AML-193 (cell line): ENCODE data around the gene CCDC107.

Source experiments
- DNase-seq, 2 experiments: peaks; one replicate each; lab custom pipeline; 2025; lab: John Stamatoyannopoulos, UW

Gene CCDC107

DNA sequence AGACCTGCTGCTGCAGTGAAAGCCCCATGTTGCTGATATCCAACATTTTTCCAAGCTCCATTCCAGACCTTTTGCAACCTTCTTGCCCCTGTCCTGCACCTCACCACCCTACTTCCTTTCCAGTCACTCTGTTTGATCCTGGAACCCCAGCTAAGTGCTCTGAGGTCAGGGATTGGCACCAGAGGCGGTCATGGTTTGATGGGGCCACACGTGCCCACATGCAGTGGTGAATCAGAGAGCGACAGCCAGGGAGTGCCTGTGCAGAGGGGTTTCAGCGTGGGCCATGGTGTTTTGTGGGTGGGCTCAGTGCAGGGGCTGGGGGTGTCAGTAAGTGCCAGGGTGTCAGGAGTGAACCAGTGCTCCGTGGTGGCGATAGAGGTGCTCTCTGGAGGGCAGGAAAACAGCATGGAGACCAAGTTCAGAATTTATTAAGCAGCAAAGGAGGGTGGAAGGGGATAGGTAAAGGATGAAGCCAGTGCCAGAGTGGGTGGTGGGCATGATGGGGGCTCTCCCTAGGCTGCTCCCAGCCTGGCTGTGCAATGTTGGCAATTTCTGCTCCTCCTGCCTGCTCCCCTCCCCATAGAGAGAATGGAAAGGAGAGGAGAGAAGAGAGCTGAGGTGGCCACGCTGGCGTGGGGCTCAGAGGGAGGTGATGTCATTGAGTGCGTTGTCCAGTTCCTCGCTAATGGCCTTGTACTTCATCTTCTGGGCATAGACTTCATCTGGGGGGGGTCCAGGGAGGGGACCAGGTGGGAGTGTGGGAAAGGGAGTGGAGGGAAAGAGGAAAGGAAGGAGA, 24.6 kb downstream of the CCDC107 start:
- DNase-seq: no peak

DNA sequence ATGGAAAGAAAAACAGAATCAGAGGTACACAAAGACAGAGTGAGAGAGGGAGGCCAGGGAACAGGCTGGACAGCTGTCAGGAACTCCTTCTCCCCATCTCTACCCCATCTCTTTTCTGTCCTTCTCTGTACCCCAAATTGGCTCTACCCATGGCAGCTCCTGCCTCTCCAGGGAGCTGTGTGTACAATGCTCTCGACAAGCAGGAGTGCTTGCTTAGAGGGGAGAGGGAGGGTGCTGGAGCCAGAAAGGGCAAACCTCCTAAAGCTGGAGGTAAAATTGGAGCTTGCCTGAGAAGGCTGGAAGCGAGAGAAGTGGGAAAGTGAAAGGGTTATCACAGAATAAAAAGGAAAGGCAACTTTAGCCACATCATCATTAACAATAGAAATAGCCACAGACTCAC, 25.2 kb downstream of the CCDC107 start:
- no peak for DNase-seq

DNA sequence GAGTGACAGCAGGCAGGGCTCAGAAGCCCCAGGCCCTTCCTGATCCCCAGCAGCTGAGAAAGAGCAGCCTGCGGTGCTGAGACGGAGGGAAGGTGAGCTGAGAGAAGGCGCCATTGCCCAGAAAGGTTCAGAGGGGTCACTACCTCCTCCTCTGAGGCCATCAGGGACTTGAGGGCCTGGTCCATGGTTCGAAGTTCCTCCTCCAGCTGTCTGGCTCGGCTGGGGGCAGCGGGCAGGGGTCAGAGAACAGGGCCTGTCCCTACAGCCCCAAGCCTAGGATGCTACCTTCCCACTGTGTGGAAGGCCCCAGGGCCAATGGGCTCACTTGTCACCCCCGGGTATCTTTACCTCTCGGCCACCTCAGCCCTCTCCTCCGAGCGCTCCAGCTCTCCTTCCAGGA, 26.8 kb downstream of the CCDC107 start:
- DNase-seq: no peak

DNA sequence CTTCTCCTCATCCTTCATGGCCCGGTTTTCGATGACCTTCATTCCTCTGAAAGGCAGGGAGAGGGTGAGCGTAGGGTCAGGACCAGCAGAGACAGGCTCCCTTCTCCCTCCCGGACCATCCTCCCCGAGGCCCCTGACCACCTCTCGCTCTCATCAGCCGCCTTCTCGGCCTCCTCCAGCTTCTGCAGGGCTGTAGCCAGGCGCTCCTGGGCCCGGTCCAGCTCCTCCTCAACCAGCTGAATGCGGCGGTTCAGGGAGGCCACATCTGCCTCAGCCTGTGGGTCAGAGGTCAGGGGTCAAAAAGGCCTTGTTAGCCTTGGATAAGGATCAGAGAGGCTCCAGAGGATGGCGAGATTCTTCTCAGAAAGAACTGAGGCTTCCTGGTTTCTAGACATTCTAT, 27.4 kb downstream of the CCDC107 start:
- no peak for DNase-seq

DNA sequence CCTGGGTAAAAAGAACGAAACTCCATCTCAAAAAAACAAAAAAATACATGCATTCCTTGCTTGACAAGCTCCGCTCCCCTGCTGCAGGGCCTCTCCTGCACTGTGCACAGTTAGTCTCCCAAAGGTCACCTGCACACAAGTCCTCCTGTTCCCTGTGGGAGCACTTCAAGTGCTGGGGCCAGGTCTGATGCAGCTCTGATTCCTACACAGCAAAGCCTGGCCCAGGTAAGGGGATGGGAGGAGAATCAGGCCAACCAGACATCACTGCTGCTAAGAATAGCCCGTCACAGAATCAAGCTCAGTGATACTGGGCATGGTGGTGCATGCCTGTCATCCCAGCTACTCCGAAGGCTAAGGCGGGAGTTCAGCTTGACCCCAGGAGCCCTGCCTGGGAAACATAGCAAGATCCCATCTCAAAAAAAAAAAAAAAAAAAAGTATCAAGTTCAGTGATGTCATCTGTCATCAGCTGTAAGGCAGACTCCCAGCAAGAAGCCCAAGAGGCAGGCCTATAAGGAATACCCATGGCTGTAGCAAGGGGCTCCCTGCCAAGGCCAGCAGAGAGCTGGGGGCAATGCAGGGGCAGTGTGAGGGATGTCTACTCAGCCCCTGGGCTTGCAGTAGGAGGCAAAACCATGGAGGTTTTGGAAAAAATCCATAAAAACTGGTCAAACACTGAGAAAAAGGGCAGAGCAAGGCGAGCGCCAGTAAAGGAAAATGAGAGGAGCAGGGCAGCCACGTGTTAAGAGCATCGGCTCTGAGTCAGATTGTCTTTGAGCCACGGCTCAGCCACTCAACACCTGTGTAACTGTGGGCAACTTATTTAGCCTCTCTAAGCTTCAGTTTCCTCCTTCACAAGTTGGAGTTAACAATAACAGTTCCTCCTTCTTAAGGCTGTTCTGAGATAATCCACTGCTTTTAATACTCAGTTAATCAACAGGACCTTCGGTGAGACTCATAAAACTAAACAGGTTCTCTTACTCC, 28.4 kb downstream of the CCDC107 start:
- no peak for DNase-seq

GRCh38 chr9:35687306-35687705, 29.2 kb downstream of the CCDC107 start:
- no peak for DNase-seq

- DNase-seq: no peak
These were observed 30.0 kb downstream of the CCDC107 start for GRCh38 chr9:35687972-35688557.

GRCh38 chr9:35688558-35689541, 30.8 kb downstream of the CCDC107 start:
- DNase-seq: no peak

- no peak for DNase-seq
These were observed 31.6 kb downstream of the CCDC107 start, which contains the start of gene TPM2 for GRCh38 chr9:35689542-35690293. TSS of gene TPM2 (minus strand) at chr9:35689925. CDS start at chr9:35689817, 108 bp downstream.

DNA sequence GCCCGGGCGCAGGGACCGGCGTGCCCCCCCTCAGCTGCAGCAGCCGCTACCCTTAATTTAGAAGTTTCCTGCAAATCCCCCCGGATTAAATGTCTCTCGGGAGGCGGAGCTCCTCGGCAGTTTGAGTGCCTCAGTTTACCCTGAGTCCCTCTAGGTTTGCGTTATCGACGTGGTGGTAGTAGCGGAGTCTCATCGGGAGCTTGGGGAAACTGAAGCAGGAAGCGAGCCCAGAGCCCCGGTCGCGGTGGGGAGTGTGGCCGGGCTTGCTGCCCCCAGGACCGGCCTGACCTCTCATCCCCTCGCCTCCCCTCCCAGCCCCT, 32.2 kb downstream of the CCDC107 start:
- no peak for DNase-seq

DNA sequence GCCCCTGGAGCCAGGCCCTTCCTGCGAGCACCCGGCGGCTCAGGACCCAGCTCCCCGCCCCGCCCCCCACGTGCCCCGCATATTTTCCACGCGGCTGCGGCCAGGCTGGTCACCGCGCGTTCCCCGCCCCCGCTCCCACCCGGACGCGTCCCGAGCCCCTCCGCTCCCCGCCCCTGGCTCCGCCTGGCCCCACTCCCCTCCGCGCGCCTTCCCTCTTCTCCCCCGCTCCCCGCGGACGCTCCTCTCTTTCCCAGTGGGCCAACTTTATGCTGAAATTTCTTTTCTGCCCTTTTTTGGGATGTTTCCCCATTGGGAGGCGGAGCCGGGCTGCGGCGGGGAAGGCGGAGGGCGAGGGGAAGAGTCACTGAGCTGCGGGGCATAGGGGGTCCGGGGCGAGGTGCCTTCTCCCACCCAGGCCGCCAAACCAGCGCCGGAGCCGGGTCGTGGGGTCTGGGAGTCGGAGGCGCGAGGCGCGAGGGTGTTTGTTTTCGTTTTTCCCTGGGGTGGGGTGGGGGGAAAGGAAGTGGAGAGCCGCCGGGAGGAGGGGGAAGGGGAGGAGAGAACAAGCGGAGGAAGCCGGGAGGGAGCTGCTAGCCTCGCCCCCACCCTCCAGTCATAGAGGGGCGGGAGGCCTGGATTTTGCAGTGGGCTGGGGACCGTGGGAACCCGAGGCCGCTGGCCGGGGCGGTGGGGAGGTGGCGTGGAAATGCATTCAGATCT, 32.7 kb downstream of the CCDC107 start:
- peak; percentile 25 to 31 for DNase-seq

DNA sequence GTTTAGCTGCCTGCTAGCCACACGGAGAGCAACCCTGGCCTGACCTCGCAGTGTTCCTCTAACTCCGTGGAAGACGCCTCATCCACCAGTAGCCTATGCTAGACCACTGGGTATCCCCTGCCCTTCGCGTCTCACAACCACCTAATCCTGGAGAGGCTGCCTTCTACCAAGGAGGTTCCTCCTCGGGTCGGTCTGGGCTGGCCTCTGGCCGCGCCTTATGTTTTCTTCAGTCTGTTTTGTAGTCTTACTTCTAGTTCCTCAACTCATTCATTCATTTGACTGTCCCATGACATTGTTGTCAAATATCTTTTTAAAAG, 33.2 kb downstream of the CCDC107 start:
- no peak for DNase-seq

DNA sequence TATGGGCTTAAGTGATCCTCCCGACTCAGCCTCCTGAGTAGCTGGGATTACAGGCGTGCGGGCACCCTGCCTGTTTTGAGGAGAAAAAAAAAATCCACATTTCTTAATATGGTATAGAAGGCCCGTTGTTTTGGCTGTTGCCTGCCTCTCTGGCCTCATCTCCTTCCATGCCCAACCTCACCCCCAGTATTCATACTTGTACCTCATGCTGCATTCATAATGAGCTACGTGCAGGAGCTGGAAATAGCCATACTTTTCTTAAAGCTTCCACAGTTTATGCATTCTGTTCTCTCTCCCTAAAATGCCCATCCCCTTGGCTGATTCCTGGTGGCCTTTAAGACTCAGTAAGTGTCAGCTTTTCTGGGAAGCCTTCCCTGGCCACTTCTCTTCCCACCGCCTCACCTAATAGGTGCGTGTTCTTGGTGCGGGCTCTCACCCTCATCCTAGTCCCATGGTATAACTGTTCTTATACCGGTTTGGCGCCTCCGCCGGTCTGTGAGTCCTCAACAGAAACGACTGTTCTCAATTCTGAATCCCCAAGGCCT, 33.7 kb downstream of the CCDC107 start:
- DNase-seq: no peak

- DNase-seq: no peak
These were observed 37.9 kb downstream of the CCDC107 start for GRCh38 chr9:35695943-35696401.

DNA sequence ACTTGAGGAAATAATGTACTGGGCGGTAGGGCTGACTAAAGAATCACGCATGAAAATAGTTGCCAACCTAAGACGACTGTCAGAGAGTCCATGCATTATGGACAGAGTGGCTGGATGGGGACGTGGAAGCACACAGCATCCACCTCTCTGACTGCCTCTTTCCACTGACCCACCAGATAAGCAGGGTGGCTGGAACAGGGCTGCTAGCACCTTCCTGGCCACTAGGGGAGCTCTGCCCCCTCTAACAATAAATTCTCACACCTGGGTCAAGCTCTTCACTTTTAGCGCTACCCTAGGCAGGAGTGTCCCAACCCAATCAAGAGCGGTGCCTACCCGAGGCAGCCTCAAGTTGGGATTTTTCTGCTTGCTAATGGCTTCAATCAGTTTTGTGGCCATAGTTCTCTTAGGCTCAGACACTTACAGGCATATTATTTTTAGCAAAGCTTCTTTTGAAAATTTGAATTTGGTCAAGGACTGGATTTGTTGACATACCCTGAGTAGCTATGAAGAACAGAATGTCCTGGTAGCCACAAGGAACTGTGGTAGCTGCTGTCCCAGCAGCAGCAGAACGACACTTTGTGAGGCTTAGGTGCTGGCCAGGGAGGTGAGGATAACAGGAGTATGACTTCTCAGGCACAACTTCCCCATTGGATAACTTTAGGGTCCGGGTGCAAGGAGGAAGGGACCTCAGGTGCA, 38.6 kb downstream of the CCDC107 start:
- peak; percentile 23 for DNase-seq

GRCh38 chr9:35697486-35697885, 39.4 kb downstream of the CCDC107 start:
- no peak for DNase-seq

DNA sequence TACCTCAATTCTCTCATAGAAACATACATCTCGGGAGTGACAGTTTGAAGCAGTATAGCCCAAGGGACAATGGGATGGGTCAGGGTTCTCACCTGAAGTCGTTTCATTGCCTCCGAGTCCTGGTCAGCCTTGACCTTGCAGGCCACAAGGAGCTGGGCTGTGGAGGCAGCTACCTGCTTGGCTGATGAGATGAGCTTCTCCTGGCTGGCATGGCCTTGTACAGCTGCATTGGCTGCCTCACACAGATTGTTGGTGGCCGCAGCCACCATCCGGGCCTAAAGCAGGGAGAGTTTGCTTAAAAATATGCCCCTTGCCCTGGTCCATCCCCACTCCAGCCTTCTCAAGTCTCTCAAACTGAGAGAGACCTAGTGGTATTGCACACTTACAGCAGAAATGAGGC, 40.1 kb downstream of the CCDC107 start:
- no peak for DNase-seq

- DNase-seq: no peak
These were observed 41.9 kb downstream of the CCDC107 start for GRCh38 chr9:35700031-35700430.

- DNase-seq: no peak
These were observed 42.9 kb downstream of the CCDC107 start for GRCh38 chr9:35700942-35701341.
